GM23338 (cell line): ENCODE data around the gene PPFIBP1. TPM values are rescaled to one million over a fixed set of nuclear protein-coding genes. Genes with fewer than 3 reads are reported as not detected.

Experiments used
- ATAC-seq: fragments of 200-7000 bp; cut with Tn5 transposase; 3 replicates; pipeline ENCODE4 v1.9.1; 2020
- DNase-seq: peaks from one replicate; pipeline ENCODE4 v3.0.0-alpha.2; 2015; ENCODE audit warnings: low spot score
- H2AFZ ChIP-seq: fragments of 200-600 bp; sonication (generic); 2 replicates; pipeline ENCODE4 v1.8.0; 2016; ENCODE audit warnings: antibody characterized with exemption, mild to moderate bottlenecking, moderate library complexity
- H3F3A ChIP-seq: fragments of 200-600 bp; sonication (generic); replicated peaks from 2 replicates; pipeline ENCODE4 v1.8.0; 2017; ENCODE audit warnings: antibody characterized with exemption, mixed run types, low read depth
- H3K27ac ChIP-seq: fragments of 200-600 bp; sonication (generic); 2 replicates; pipeline ENCODE4 v1.6.1; 2016; ENCODE audit warnings: low read depth
- H3K27me3 ChIP-seq: fragments of 200-600 bp; sonication (generic); 2 replicates; pipeline ENCODE4 v1.8.0; 2016; ENCODE audit warnings: mild to moderate bottlenecking, mixed run types, moderate library complexity; ENCODE audit not compliant: insufficient read depth
- H3K36me3 ChIP-seq: fragments of 200-600 bp; sonication (generic); 2 replicates; pipeline ENCODE4 v1.8.0; 2016; ENCODE audit warnings: mild to moderate bottlenecking; ENCODE audit not compliant: insufficient read depth
- H3K4me1 ChIP-seq: fragments of 200-600 bp; sonication (generic); 2 replicates; pipeline ENCODE4 v1.8.0; 2016; ENCODE audit warnings: mild to moderate bottlenecking, moderate library complexity; ENCODE audit not compliant: insufficient read depth
- H3K4me2 ChIP-seq: fragments of 200-600 bp; sonication (generic); 2 replicates; pipeline ENCODE4 v1.7.1; 2017; ENCODE audit warnings: mixed run types
- H3K4me3 ChIP-seq: fragments of 200-600 bp; sonication (generic); 2 replicates; pipeline ENCODE4 v1.6.1; 2016; ENCODE audit warnings: mixed run types
- H3K79me2 ChIP-seq: fragments of 200-600 bp; sonication (generic); replicated peaks from 2 replicates; pipeline ENCODE4 v1.8.0; 2017; ENCODE audit warnings: mild to moderate bottlenecking; ENCODE audit not compliant: insufficient read depth
- H3K9me2 ChIP-seq: fragments of 200-600 bp; sonication (generic); 2 replicates; pipeline ENCODE4 v1.8.0; 2017; ENCODE audit not compliant: insufficient read depth
- H4K20me1 ChIP-seq: fragments of 200-600 bp; sonication (generic); replicated peaks from 2 replicates; pipeline ENCODE4 v1.8.0; 2017; ENCODE audit warnings: mild to moderate bottlenecking; ENCODE audit not compliant: insufficient read depth
- H3K27ac Mint-ChIP-seq: 2 replicates; pipeline ENCODE4 v1.8.0; 2020; ENCODE audit warnings: inconsistent platforms, mild to moderate bottlenecking, moderate library complexity, mixed read lengths
- H3K27me3 Mint-ChIP-seq: 3 replicates; pipeline ENCODE4 v1.8.0; 2022; ENCODE audit warnings: low read depth, mild to moderate bottlenecking, moderate library complexity, mixed read lengths, inconsistent platforms; ENCODE audit not compliant: insufficient read depth, poor library complexity
- H3K36me3 Mint-ChIP-seq: 3 replicates; pipeline ENCODE4 v1.8.0; 2021; ENCODE audit warnings: low read depth, mild to moderate bottlenecking, inconsistent platforms, moderate library complexity, mixed read lengths
- H3K4me1 Mint-ChIP-seq: 3 replicates; pipeline ENCODE4 v1.8.0; 2020; ENCODE audit warnings: mild to moderate bottlenecking, inconsistent platforms, mixed read lengths
- H3K4me3 Mint-ChIP-seq: 3 replicates; pipeline ENCODE4 v1.8.0; 2021; ENCODE audit warnings: moderate library complexity, mild to moderate bottlenecking, inconsistent platforms, mixed read lengths
- H3K9me3 Mint-ChIP-seq: 3 replicates; pipeline ENCODE4 v1.8.0; 2020; ENCODE audit warnings: moderate library complexity, mild to moderate bottlenecking, inconsistent platforms, mixed read lengths
- CREB1 ChIP-seq: fragments of 250-450 bp; sonication (Bioruptor Pico); IDR thresholded peaks from 2 replicates; pipeline ENCODE4 v1.5.0; 2020; ENCODE audit warnings: low read depth, mild to moderate bottlenecking, moderate library complexity
- ETS1 ChIP-seq: IDR thresholded peaks from 2 replicates; pipeline ENCODE4 v1.6.1; 2016; ENCODE audit warnings: antibody characterized with exemption
- EZH2 ChIP-seq: fragments of 200-600 bp; sonication (generic); IDR thresholded peaks from one replicate; pipeline ENCODE4 v1.8.0; 2017; ENCODE audit warnings: antibody characterized with exemption, mild to moderate bottlenecking, low read depth; ENCODE audit not compliant: unreplicated experiment
- EZH2phosphoT487 ChIP-seq: fragments of 200-600 bp; sonication (generic); IDR thresholded peaks from one replicate; pipeline ENCODE4 v1.8.1; 2018; ENCODE audit warnings: antibody characterized with exemption; ENCODE audit not compliant: unreplicated experiment
- JUNB ChIP-seq: IDR thresholded peaks from one replicate; pipeline ENCODE4 v1.6.1; 2016; ENCODE audit warnings: antibody characterized with exemption; ENCODE audit not compliant: unreplicated experiment
- NANOG ChIP-seq: IDR thresholded peaks from 2 replicates; pipeline ENCODE4 v1.6.1; 2016; ENCODE audit warnings: antibody characterized with exemption, borderline replicate concordance
- STAT1 ChIP-seq: IDR thresholded peaks from one replicate; pipeline ENCODE4 v1.6.1; 2016; ENCODE audit warnings: antibody characterized with exemption; ENCODE audit not compliant: unreplicated experiment
- ZNF114 ChIP-seq: fragments of 250-450 bp; sonication (Bioruptor Pico); IDR thresholded peaks from 2 replicates; pipeline ENCODE4 v1.5.0; 2020; ENCODE audit warnings: mild to moderate bottlenecking, moderate library complexity
- ZNF331 ChIP-seq: fragments of 250-450 bp; sonication (Bioruptor Pico); IDR thresholded peaks from 2 replicates; pipeline ENCODE4 v1.5.0; 2020; ENCODE audit warnings: low read depth, mild to moderate bottlenecking, moderate library complexity
- ZNF462 ChIP-seq: fragments of 250-450 bp; sonication (Bioruptor Pico); IDR thresholded peaks from 2 replicates; pipeline ENCODE4 v1.5.0; 2020; ENCODE audit warnings: mild to moderate bottlenecking, moderate library complexity
- polyA plus RNA-seq: library from polyadenylated mRNA; unstranded; fragments of >200 nt; fragmentation: Nextera tagmentation; extraction: Ambion mirVana; gene quantifications from 2 replicates; pipeline ENCODE4 v1.2.1, GENCODE V29; 2016
- total RNA-seq: library from RNA; depleted of rRNA; stranded (reverse); fragments of >200 nt; shearing (Covaris generic); gene quantifications from 2 replicates; pipeline ENCODE4 v1.2.3, GENCODE V29; 2014

The PPFIBP1 gene
- total and polyA plus RNA-seq, 2 experiments from 2014 or later = 33.2 to 41.9 TPM

- TF ChIP-seq ZNF462 (CRISPR knock-in tag) (no peak), EZH2 (no peak), CREB1 (CRISPR knock-in tag) (no peak), EZH2phosphoT487 (no peak), ZNF114 (no peak)
These were observed 90.4 kb downstream of the PPFIBP1 start (continued) for GRCh38 chr12:27614386-27614785.

GRCh38 chr12:27614866-27615265, 90.9 kb downstream of the PPFIBP1 start:
- Histone ChIP-seq H3K4me1 (peaks cover 6% of the 10 kb centered on the region; the same call in 1 of the 2 replicates), H3K27me3 (no peaks in the 10 kb centered on the region), H3K4me3 (no peak overlapping the region), H4K20me1 (no peaks in the 10 kb centered on the region), H3K36me3 (no peaks in the 10 kb centered on the region), H3K4me2 (no peak overlapping the region), H3K79me2 (0 out of 2 replicates have a peak, but pooled peaks cover 4% of the 10 kb centered on the region), H3F3A (no peaks in the 10 kb centered on the region), H3K9me2 (no peaks in the 10 kb centered on the region), H3K27ac (no peak overlapping the region), H2AFZ (no peak overlapping the region)
- ATAC-seq = no peak
- Mint-ChIP-seq H3K27ac (no peak overlapping the region), H3K27me3 (no peaks in the 10 kb centered on the region), H3K9me3 (0 out of 3 replicates have a peak, but pooled peaks cover 2% of the 10 kb centered on the region), H3K36me3 (peaks cover 3% of the 10 kb centered on the region; the same call in 2 of the 3 replicates), H3K4me3 (no peak overlapping the region), H3K4me1 (peaks cover 5% of the 10 kb centered on the region; the same call in 1 of the 3 replicates)
- DNase-seq = no peak
- TF ChIP-seq EZH2 (no peak), ZNF114 (no peak), EZH2phosphoT487 (no peak), STAT1 (no peak), ZNF331 (CRISPR knock-in tag) (no peak), JUNB (no peak), NANOG (no peak), ETS1 (no peak)
